ENCODE results near the gene PFKL. TPM values are rescaled to one million over a fixed set of nuclear protein-coding genes. Genes with fewer than 3 reads are reported as not detected.

The PFKL gene
- total RNA-seq, 1 experiment from 2014 or later, result 140 TPM

- Histone ChIP-seq H3K27me3 (replicated peaks; ENCODE audit: control insufficient read depth, insufficient read depth, low read length) (no peaks in the 10 kb centered on the region), H3K4me3 (ENCODE audit: low read depth, low read length) (no peak overlapping the region)
- CTCF ChIA-PET, result no interaction called here
These were observed 4.7 kb upstream of the PFKL start for GRCh38 chr21:44295163-44295573.

GRCh38 chr21:44295646-44296045 is 4.2 kb upstream of the PFKL start:
- H3K27me3 ChIP-seq (replicated peaks; ENCODE audit: control insufficient read depth, insufficient read depth, low read length), result no peaks in the 10 kb centered on the region
- Mint-ChIP-seq H3K4me1 (ENCODE audit: low read depth, unreplicated experiment) (no peaks in the 10 kb centered on the region), H3K4me3 (ENCODE audit: unreplicated experiment) (no peak overlapping the region), H3K27ac (ENCODE audit: unreplicated experiment) (no peak overlapping the region), H3K27me3 (ENCODE audit: insufficient read depth, unreplicated experiment) (no peaks in the 10 kb centered on the region), H3K9me3 (ENCODE audit: unreplicated experiment) (no peaks in the 10 kb centered on the region), H3K36me3 (ENCODE audit: insufficient read depth, unreplicated experiment) (no peaks in the 10 kb centered on the region)
- ChIA-PET POLR2A (no interaction called here), CTCF (no interaction called here)
- intact Hi-C loops (cut with micrococcal nuclease; ENCODE audit: unreplicated experiment), result no loop called here
- TF ChIP-seq CTCF (IDR thresholded peaks at IDR 0.05; ENCODE audit: insufficient read depth in 1 of 2, low read depth in 1 of 2, low read length in 1 of 2, severe bottlenecking in 1 of 2, unreplicated experiment in 1 of 2), result no peak
- DNase-seq, result no peak
- BruUV-seq (replicated peaks), result no TSS peak
- no peaks in the 10 kb centered on the region for H3K9me3 ChIP-seq
- H3K36me3 ChIP-seq (ENCODE audit: control insufficient read depth, insufficient read depth, low read length), result no peaks in the 10 kb centered on the region
- H3K4me1 ChIP-seq, result peaks cover under 1% of the 10 kb centered on the region; the same call in 1 of the 2 replicates
- H3K4me3 ChIP-seq (ENCODE audit: low read depth, low read length), result no peak overlapping the region

More at GRCh38 chr21:44295163-44295573, 4.7 kb upstream of the PFKL start:
- H3K36me3 ChIP-seq (ENCODE audit: control insufficient read depth, insufficient read depth, low read length), result no peaks in the 10 kb centered on the region
- H3K4me1 ChIP-seq, result no peaks in the 10 kb centered on the region
- no peak for DNase-seq
- Mint-ChIP-seq H3K4me3 (ENCODE audit: unreplicated experiment) (no peak overlapping the region), H3K4me1 (ENCODE audit: low read depth, unreplicated experiment) (no peaks in the 10 kb centered on the region), H3K27me3 (ENCODE audit: insufficient read depth, unreplicated experiment) (no peaks in the 10 kb centered on the region), H3K9me3 (ENCODE audit: unreplicated experiment) (no peaks in the 10 kb centered on the region), H3K36me3 (ENCODE audit: insufficient read depth, unreplicated experiment) (no peaks in the 10 kb centered on the region), H3K27ac (ENCODE audit: unreplicated experiment) (no peak overlapping the region)
- BruUV-seq (replicated peaks), result no TSS peak
- TF ChIP-seq CTCF (IDR thresholded peaks at IDR 0.05; ENCODE audit: insufficient read depth in 1 of 2, low read depth in 1 of 2, low read length in 1 of 2, severe bottlenecking in 1 of 2, unreplicated experiment in 1 of 2), result no peak
- no peaks in the 10 kb centered on the region for H3K9me3 ChIP-seq
- POLR2A ChIA-PET, result no interaction called here
- intact Hi-C loops (cut with micrococcal nuclease; ENCODE audit: unreplicated experiment), result no loop called here

GRCh38 chr21:44296103-44296519 is 3.7 kb upstream of the PFKL start:
- no peaks in the 10 kb centered on the region for H3K9me3 Mint-ChIP-seq (ENCODE audit: unreplicated experiment)
- H3K4me1 Mint-ChIP-seq (ENCODE audit: low read depth, unreplicated experiment), result no peaks in the 10 kb centered on the region
- H3K27me3 ChIP-seq (replicated peaks; ENCODE audit: control insufficient read depth, insufficient read depth, low read length), result no peaks in the 10 kb centered on the region
- DNase-seq, result no peak
- intact Hi-C loops (cut with micrococcal nuclease; ENCODE audit: unreplicated experiment), result no loop called here
- H3K4me3 ChIP-seq (ENCODE audit: low read depth, low read length), result no peak overlapping the region
- ChIA-PET POLR2A (no interaction called here), CTCF (no interaction called here)
- peaks cover 5% of the 10 kb centered on the region; the same call in 1 of the 2 replicates for H3K4me1 ChIP-seq
- no peak for TF ChIP-seq CTCF (IDR thresholded peaks at IDR 0.05; ENCODE audit: insufficient read depth in 1 of 2, low read depth in 1 of 2, low read length in 1 of 2, severe bottlenecking in 1 of 2, unreplicated experiment in 1 of 2)
- no TSS peak for BruUV-seq (replicated peaks)
- H3K27ac Mint-ChIP-seq (ENCODE audit: unreplicated experiment), result no peak overlapping the region
- no peaks in the 10 kb centered on the region for H3K27me3 Mint-ChIP-seq (ENCODE audit: insufficient read depth, unreplicated experiment)
- no peaks in the 10 kb centered on the region for H3K9me3 ChIP-seq
- H3K36me3 Mint-ChIP-seq (ENCODE audit: insufficient read depth, unreplicated experiment), result no peaks in the 10 kb centered on the region
- no peaks in the 10 kb centered on the region for H3K36me3 ChIP-seq (ENCODE audit: control insufficient read depth, insufficient read depth, low read length)
- H3K4me3 Mint-ChIP-seq (ENCODE audit: unreplicated experiment), result no peak overlapping the region

Measured in Caco-2 (cell line).